Measurements from ENCODE around the gene RAE1. TPM values are rescaled to one million over a fixed set of nuclear protein-coding genes. Genes with fewer than 3 reads are reported as not detected.

The RAE1 gene
- total and polyA plus RNA-seq, 2 of the 8 experiments (the other 6 are each of a cell fraction or from before 2014, with no cell fraction given), result 35.9 to 44.9 TPM

DNA sequence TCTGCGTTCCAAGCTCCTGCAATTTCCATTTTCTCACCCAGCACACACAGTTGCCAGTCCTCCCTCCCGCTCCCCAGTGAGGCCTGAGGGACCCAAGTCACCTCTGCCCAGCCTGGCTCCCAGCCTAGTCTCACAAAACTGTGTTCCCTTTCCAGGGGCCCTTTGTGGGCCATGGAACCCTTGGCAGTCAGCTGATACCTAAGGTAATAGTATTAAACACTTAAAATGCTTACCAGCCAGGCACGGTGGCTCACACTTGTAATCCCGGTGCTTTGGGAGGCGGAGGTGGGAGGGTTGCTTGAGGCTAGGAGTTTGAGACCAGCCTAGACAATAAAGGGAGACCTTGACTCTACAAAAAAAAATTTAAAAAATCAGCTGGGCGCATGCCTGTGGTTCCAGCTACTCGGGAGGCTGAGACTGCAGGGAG lies 36.9 kb downstream of the RAE1 start (continued):
- TF ChIP-seq, protein P1, sequence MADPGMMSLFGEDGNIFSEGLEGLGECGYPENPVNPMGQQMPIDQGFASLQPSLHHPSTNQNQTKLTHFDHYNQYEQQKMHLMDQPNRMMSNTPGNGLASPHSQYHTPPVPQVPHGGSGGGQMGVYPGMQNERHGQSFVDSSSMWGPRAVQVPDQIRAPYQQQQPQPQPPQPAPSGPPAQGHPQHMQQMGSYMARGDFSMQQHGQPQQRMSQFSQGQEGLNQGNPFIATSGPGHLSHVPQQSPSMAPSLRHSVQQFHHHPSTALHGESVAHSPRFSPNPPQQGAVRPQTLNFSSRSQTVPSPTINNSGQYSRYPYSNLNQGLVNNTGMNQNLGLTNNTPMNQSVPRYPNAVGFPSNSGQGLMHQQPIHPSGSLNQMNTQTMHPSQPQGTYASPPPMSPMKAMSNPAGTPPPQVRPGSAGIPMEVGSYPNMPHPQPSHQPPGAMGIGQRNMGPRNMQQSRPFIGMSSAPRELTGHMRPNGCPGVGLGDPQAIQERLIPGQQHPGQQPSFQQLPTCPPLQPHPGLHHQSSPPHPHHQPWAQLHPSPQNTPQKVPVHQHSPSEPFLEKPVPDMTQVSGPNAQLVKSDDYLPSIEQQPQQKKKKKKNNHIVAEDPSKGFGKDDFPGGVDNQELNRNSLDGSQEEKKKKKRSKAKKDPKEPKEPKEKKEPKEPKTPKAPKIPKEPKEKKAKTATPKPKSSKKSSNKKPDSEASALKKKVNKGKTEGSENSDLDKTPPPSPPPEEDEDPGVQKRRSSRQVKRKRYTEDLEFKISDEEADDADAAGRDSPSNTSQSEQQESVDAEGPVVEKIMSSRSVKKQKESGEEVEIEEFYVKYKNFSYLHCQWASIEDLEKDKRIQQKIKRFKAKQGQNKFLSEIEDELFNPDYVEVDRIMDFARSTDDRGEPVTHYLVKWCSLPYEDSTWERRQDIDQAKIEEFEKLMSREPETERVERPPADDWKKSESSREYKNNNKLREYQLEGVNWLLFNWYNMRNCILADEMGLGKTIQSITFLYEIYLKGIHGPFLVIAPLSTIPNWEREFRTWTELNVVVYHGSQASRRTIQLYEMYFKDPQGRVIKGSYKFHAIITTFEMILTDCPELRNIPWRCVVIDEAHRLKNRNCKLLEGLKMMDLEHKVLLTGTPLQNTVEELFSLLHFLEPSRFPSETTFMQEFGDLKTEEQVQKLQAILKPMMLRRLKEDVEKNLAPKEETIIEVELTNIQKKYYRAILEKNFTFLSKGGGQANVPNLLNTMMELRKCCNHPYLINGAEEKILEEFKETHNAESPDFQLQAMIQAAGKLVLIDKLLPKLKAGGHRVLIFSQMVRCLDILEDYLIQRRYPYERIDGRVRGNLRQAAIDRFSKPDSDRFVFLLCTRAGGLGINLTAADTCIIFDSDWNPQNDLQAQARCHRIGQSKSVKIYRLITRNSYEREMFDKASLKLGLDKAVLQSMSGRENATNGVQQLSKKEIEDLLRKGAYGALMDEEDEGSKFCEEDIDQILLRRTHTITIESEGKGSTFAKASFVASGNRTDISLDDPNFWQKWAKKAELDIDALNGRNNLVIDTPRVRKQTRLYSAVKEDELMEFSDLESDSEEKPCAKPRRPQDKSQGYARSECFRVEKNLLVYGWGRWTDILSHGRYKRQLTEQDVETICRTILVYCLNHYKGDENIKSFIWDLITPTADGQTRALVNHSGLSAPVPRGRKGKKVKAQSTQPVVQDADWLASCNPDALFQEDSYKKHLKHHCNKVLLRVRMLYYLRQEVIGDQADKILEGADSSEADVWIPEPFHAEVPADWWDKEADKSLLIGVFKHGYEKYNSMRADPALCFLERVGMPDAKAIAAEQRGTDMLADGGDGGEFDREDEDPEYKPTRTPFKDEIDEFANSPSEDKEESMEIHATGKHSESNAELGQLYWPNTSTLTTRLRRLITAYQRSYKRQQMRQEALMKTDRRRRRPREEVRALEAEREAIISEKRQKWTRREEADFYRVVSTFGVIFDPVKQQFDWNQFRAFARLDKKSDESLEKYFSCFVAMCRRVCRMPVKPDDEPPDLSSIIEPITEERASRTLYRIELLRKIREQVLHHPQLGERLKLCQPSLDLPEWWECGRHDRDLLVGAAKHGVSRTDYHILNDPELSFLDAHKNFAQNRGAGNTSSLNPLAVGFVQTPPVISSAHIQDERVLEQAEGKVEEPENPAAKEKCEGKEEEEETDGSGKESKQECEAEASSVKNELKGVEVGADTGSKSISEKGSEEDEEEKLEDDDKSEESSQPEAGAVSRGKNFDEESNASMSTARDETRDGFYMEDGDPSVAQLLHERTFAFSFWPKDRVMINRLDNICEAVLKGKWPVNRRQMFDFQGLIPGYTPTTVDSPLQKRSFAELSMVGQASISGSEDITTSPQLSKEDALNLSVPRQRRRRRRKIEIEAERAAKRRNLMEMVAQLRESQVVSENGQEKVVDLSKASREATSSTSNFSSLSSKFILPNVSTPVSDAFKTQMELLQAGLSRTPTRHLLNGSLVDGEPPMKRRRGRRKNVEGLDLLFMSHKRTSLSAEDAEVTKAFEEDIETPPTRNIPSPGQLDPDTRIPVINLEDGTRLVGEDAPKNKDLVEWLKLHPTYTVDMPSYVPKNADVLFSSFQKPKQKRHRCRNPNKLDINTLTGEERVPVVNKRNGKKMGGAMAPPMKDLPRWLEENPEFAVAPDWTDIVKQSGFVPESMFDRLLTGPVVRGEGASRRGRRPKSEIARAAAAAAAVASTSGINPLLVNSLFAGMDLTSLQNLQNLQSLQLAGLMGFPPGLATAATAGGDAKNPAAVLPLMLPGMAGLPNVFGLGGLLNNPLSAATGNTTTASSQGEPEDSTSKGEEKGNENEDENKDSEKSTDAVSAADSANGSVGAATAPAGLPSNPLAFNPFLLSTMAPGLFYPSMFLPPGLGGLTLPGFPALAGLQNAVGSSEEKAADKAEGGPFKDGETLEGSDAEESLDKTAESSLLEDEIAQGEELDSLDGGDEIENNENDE (IDR thresholded peaks at IDR 0.05; ENCODE audit: insufficient replicate concordance, low read length), result no peak
- no peak for TF ChIP-seq KDM4A (IDR thresholded peaks at IDR 0.05; ENCODE audit: low read depth, low read length, severe bottlenecking)
- no peak for TF ChIP-seq BRCA1 (IDR thresholded peaks at IDR 0.05; ENCODE audit: low read depth, low read length)

Measured in H1 (cell line).